Stimulated activated CD8-positive, alpha-beta memory T cell treated with anti-CD3 and anti-CD28 coated beads, Interleukin-7, amount 100 ng/mL, for 48 hours (primary cell): ENCODE measurements around the gene PSMD7.
"Not testable (repeated sequence)": the region's sequence is repeated elsewhere in the genome, so short reads cannot be mapped to it uniquely, and the experiment has no call there.

Source experiments
- DNase-seq, 2 donors: peaks; one replicate each; pipeline ENCODE4 v3.0.0-alpha.2; 2020; ENCODE audit warnings: low read depth in 1 of 2; ENCODE audit errors: extremely low read depth in 1 of 2

PSMD7 gene

DNA sequence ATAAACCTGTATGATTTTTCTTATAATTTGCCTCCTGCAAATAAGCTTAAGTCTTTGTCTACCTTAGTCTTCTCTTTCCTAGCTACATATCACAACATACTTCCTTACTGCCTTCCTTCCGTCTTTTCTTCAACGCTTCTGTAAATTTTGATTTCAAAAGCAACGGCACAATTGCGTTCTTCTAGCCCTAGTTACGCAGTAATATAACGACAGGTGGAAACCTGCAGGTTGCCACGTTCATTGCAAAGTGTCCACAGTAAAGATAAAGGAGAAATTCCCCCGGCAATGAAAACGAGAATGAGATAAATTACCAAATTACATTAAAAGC lies 546 bp upstream of the PSMD7 start:
- DNase-seq: no peak

DNA sequence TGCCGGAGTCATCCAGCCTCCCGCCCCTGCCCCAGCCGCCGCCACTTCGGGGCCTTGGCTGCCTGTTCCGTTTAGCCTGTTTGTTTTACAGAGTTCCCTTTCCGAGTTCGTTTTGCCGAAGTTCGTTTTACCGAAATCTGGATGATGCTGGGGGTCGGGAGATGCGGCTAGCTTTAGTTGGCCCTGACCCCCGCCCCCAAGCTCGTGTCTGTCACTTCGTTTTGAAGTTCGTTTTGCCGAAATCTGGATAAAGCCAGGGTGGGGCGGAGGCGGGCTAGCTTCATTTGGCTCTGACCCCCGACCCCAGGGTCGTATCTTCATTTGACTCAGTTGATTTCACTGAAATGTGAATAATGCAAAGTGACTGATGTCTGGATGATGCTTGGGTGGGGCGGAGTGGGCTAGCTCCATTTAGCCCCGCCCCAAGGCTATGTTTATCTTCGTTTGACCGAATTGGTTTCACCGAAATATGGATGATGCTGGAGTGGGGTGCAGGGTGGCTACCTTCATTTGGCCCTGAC lies 591 bp downstream of the PSMD7 start:
- DNase-seq: peak in 1 of 2 donors; percentile 39

- no peak for DNase-seq
These were observed 1.5 kb downstream of the PSMD7 start for GRCh38 chr16:74298104-74298503.

DNA sequence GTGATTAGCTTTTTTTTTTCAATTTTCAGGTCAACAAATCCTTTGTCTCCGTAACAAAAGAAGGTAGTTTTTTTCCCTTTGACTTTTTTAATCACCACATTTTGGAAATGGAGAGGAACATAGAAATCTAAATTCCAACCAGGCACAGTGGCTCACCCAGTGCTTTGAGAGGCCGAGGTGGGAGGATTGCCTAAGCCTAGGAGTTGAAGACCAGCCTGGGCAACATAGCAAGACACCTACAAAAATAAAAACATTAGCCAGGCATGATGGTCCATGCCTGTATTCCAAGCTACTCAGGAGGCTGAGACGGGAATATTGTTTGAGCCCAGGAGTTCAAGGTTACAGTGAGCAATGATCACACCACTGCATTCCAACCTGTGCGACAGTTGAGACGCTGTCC lies 5.7 kb downstream of the PSMD7 start:
- DNase-seq: no peak

- DNase-seq: no peak
These were observed 7.7 kb downstream of the PSMD7 start for GRCh38 chr16:74304164-74304834.

DNA sequence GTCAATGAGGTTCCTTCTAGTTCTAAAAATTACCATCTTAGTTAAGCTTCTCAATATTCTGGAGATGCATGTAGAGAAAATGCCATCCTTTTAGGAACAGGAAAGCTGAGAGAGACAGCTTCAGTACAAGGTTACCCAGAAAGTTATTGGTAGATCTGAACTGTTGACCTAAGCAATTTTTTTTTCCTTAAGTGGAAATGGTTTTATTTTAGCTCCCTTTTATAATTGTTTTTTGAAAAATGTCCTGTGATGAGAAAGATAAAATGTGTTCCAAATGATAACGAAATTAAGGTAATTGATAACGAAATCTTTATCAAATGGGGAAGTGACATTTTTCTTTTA lies 8.2 kb downstream of the PSMD7 start:
- DNase-seq: no peak

- DNase-seq: no peak
These were observed 8.7 kb downstream of the PSMD7 start for GRCh38 chr16:74305281-74305680.

GRCh38 chr16:74305978-74306784 lies 9.6 kb downstream of the PSMD7 start:
- no peak for DNase-seq

- DNase-seq: no peak
These were observed 10.8 kb downstream of the PSMD7 start for GRCh38 chr16:74307383-74307782.

GRCh38 chr16:74309789-74310781 lies 13.5 kb downstream of the PSMD7 start:
- DNase-seq: no peak

GRCh38 chr16:74315059-74315458 lies 18.4 kb downstream of the PSMD7 start:
- no peak for DNase-seq

- DNase-seq: no peak
These were observed 24.1 kb downstream of the PSMD7 start for GRCh38 chr16:74320707-74321106.

- DNase-seq: no peak
These were observed 24.7 kb downstream of the PSMD7 start for GRCh38 chr16:74321356-74321755.

DNA sequence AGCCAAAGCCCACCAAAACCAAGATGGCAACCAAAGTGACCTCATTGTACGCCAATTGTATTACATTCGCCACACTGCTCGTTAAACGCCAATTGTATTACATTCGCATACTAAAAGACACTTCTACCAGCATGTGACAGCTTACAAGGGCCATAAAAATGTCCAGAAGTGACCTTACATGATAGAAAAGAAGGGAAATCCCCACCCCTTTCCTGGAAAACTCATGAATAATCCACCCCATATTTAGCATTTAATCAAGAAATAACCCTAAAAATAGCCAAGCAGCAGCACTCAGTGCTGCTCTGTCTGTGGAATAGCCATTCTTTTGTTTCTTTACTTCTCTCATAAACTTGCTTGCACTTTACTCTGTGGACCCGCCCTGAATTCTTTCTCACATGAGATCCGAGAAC lies 25.7 kb downstream of the PSMD7 start:
- DNase-seq: no peak

DNA sequence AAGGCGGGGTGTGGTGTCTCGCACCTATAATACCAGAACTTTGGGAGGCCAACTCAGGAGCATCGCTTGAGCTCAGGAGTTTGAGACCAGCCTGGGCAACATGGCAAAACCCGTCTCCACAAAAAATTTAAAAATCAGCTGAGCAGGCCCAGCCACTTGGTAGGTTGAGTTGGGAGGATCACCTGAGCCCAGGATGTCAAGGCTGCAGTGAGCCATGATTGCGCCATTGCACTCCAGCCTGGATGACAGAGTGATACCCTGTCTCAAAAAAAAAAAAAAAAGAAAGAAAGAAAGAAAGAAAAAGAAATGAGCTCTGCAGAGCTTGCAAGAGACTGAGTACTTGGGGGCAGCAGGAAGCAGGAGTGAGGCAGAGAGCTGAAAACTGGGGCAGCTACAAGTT lies 28.2 kb downstream of the PSMD7 start:
- not testable (repeated sequence) for DNase-seq

DNA sequence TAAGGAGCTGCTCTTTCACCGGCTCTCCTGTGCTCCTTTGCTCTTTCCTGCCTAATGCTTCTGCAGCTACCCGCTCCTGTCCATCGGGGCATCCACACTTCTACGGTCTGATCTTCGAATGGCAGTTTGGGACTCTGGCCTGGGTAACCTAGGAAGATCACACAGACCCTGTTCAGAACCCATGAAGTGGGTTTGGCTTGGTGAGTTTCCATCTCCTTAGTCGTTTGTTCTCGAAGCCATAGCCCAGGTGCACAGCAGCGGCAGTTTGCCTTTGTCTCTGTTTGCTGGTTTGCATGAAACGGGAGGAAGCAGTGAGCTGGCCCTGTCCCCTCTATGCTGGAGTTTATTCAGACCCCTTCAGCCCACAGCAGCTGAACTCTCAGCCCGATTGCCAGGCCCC lies 29.0 kb downstream of the PSMD7 start:
- DNase-seq: no peak

GRCh38 chr16:74328346-74328745 lies 31.7 kb downstream of the PSMD7 start:
- not testable (repeated sequence) for DNase-seq

DNA sequence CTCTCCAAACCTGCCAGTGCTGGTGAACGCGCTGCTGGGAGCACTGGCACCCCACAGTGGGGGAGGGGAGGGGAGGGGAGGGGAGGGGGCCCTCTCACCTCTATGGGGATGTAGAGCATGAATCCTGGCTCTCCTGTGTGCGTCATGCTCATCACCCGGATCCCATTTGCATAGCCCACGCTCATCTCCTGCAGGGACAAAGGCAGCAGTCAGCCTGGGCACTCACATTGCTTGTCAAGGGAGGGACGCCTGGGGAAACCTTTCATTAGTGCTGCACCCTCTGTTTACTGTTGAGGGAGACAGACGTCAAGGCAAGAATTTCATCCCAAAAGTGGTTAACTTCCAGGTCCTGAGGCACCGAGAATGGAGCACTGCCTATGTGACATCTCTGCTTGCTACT lies 35.9 kb downstream of the PSMD7 start:
- not testable (repeated sequence) for DNase-seq

DNA sequence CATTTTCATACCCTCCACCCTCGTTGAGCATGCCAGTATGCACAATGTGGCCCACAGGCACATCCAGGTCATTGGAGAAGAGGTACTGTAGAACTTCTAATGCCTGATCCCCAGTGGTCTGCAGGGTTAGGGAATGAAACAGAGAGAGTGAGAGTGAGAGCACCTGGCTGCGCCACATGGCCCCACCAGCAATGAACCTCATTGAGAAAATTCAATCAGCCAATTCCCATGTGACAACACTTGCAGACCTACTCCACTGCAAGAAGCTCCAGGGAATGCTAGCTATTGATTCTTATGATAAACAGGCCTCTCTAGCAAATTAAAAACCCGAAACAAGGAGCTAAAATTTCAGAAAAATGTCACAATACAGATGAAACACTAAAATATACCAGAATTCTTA lies 40.9 kb downstream of the PSMD7 start:
- DNase-seq: not testable (repeated sequence)

GRCh38 chr16:74339226-74339625 lies 42.6 kb downstream of the PSMD7 start:
- not testable (repeated sequence) for DNase-seq

DNA sequence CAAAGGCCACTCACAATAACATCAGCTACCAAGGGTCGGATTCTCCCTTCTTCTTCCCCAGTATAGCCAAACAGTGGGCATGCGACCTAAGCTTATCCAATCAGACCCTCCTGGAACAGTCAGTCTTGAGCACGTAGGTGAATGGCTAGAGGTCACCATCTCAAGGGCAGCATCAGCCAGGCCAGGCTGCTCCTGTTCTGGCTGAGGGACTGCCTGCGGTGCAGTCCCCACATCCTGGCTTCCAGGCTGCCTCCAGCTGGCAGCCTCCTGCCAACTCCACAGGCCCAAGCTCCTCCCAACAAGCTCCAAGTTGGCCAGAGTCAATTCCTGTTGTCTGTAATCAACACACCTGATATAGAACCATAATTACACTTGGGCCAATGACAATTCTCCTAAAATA lies 56.4 kb downstream of the PSMD7 start:
- DNase-seq: not testable (repeated sequence)
